ENCODE results near the gene FAM120B.
"Not testable (repeated sequence)": the region's sequence is repeated elsewhere in the genome, so short reads cannot be mapped to it uniquely, and the experiment has no call there.

Gene FAM120B

DNA sequence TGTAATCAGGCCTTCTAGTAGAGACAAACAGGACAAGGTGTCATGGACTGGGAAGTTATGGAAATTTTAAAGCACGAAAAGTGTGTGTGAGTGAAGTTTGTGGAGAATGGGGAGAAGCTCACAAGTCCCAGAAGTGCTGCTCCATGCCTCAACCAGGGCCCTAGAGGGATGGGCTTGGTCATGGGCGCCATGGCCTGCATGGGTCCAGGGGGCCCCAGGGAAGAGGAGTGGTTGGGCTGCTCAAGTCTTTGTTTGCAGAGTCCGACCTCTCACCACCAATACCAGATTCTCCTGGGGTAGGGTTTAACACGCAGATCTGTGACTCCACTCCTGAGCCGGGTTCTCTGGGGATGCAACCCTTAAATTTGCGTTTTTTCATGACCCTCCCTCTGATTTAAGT, 88.4 kb downstream of the FAM120B start:
- no peak for DNase-seq

- not testable (repeated sequence) for DNase-seq
Observed at GRCh38 chr6:170398743-170399369, 92.3 kb downstream of the FAM120B start.

DNA sequence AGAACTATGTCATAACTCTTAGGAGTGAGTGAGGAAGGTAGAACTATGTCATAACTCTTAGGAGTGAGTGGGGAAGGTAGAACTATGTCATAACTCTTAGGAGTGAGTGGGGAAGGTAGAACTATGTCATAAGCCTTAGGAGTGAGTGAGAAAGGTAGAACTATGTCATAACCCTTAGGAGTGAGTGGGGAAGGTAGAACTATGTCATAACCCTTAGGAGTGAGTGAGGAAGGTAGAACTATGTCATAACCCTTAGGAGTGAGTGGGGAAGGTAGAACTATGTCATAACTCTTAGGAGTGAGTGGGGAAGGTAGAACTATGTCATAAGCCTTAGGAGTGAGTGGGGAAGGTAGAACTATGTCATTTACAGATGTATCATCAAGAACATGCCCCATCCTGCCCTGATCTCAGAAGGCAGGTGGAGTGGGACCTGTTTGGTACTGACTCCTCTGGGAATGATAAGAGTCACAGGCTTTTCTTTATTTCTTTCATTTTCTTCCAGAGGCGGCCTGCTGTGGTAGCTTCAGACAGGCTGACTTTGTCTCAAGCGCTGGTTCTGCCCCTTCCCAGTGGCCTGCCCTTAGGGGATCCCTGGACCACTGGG, 93.5 kb downstream of the FAM120B start:
- DNase-seq, result not testable (repeated sequence)

GRCh38 chr6:170402318-170403040, 95.9 kb downstream of the FAM120B start:
- no peak for DNase-seq

GRCh38 chr6:170403451-170403850, 96.9 kb downstream of the FAM120B start:
- DNase-seq, result no peak

DNA sequence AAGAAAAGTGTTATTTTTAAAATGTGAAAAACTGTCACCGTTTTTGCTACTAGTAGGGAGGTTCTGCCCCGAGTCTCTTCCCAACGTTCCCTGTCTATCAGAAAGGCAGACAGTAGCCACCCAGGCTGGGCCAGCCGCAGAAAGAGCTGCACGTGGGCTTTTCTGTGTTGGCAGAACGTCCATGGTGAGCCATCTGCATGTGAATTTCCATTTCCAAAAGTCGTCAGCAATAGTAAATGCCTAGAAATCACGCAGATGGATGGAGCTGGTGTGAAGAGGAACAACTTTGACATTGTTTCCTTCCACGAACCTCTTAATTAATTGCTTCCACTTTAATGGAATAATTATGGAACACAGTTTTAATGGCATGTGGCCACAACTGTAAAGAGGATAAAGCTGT, 97.5 kb downstream of the FAM120B start:
- DNase-seq, result no peak

- no peak for DNase-seq
Observed at GRCh38 chr6:170404697-170405096, 98.1 kb downstream of the FAM120B start.

- no peak for DNase-seq
Observed at GRCh38 chr6:170405311-170405975, 98.9 kb downstream of the FAM120B start.

DNA sequence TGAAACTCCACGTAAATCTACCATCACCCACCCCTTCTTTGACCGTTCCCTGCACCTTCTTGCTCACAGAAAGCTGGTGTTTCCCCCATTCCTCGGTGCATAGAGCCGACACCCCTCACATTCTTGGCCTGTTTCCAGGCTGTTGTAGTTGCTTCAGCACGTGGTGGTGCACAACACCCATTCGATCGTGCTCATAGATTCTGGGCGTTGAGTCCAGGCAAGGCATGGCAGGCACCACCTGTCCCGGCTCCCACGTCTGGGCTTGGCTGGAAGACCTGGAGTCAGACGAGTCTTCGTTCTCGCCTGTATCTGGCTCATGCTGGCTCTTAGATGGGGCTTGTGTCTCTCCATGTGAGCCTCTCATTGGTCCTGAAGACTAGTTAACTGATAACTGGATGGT, 100.6 kb downstream of the FAM120B start:
- no peak for DNase-seq

- DNase-seq, result no peak
Observed at GRCh38 chr6:170407932-170408331, 101.4 kb downstream of the FAM120B start.

DNA sequence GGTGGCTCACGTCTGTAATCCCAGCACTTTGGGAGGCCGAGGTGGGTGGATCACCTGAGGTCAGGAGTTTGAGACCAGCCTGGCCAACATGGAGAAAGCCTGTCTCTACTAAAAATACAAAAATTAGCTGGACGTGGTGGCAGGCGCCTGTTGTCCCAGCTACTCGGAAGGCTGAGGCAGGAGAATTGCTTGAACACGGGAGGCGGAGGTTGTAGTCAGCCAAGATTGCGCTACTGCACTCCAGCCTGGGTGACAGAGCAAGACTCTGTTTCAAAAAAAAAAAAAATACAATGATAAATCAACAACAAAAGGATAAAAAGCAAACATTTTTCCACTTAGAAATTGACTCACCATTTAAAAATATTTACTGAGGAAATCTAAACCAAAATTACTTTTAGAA, 103.2 kb downstream of the FAM120B start:
- not testable (repeated sequence) for DNase-seq

GRCh38 chr6:170410241-170410640, 103.7 kb downstream of the FAM120B start:
- DNase-seq, result no peak

DNA sequence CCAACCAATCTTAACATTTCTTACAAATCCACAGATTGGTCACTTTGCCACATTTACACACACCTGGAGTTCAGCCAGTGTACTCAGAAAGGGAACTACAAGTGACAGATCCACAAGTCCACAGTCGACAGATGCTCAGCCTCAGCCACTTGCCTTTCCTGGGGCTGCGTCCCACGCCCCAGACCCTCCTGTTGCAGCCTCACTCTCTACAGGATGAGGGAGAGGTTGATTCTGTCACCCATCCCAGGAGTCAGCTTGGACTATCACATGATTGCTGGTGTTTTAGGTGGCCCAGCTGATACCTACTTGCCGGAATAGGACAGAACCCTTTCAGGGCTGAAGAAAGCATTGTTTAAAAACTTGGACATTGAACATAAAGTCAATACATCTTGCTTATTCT, 108.8 kb downstream of the FAM120B start:
- no peak for DNase-seq

DNA sequence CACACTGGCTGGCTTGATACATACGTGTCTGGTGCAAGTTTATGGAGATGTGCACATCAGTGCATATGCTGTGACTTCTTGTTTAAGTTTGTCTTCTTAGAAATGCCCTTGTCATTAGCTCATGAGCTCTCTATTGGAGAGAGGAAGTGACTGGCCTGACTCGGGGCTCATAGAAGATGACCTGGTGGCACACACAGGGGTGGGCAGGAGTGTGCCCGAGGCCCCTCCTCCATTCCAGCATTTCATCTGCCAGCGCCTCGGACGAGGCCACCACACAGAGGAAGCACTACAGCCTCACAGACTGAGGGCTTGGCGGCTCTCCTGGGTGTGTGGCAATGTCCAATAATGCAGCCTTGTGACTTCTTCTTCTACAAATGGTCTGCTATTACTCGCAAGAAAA, 109.7 kb downstream of the FAM120B start:
- no peak for DNase-seq

GRCh38 chr6:170416959-170417606, 110.5 kb downstream of the FAM120B start:
- DNase-seq, result no peak

DNA sequence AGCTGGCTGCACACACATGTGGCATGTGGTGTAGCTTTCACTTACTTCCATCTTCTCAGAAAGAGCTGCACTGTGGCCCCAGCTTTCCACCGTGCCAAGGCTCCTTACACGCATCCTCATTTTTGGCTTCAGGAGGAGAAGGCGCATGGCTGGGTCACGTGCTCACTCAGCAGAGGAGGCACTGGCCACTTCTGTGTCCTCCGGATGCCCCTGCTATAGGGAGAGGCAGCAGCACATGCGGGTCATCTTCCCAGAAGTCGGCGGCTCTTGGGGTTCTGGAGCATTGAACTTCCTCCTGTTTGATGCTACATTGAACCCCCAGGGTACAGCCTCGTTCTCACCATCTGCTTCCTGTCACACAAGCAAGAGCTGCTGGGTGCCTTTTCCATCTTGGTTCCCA, 111.3 kb downstream of the FAM120B start:
- no peak for DNase-seq

GRCh38 chr6:170420283-170420682, 113.7 kb downstream of the FAM120B start:
- no peak for DNase-seq

DNA sequence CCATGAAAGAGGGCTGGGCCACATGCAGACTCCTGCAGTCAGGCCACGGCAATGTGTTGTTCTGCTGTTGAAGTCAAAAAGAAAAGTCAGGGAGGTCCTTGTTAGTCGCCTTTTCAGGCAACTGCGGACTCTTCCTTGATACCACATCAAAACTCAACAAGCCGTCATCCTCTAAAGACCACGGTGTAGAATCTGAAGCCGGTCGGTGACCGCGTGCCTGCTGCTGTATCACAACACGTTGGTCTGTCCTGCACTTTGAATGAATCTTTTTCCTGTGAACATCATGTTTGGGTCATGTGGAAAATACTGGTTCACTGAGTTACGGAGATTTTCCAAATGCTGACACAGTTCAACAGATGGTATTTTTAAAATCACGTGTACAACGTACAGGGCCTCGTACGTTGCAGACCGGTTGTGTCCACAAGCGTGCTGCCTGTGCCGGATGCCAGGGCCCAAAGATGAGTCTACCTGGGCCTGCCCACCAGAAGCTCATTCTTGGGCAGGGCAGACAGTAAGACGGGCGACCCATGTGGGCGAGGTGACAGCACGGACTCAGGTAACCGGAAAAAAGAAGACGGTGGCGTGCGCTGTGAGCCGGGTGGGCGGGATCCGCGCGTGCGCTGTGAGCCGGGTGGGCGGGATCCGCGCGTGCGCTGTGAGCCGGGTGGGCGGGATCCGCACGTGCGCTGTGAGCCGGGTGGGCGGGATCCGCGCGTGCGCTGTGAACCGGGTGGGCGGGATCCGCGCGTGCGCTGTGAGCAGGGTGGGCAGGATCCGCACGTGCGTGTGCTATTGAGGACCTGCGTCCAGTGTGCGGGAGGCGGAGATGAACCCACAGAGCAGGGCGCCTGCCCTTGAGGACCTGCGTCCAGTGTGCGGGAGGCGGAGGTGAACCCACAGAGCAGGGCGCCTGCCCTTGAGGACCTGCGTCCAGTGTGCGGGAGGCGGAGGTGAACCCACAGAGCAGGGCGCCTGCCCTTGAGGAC, 114.5 kb downstream of the FAM120B start:
- no peak for DNase-seq

DNA sequence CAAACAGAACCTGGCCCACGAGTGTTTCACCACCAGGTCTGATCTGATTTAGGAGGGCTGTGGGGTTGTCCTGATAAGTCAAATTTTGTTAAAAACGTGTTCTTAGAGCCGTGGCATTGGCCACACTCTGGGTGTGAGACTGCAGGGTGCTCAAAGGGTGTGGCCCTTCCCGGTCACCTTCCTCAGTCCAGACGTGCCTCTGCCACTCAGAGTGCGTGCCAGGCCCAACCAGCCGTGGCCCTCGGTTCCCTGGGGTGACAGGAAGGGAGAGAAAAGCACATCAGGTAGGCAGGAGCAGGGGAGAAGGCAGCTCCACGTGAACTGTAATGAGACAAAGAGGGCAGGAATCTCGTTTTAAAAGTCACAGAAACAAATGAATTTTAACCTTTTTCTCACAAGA, 115.4 kb downstream of the FAM120B start:
- DNase-seq, result no peak

GRCh38 chr6:170423030-170423429, 116.5 kb downstream of the FAM120B start:
- DNase-seq, result no peak

DNA sequence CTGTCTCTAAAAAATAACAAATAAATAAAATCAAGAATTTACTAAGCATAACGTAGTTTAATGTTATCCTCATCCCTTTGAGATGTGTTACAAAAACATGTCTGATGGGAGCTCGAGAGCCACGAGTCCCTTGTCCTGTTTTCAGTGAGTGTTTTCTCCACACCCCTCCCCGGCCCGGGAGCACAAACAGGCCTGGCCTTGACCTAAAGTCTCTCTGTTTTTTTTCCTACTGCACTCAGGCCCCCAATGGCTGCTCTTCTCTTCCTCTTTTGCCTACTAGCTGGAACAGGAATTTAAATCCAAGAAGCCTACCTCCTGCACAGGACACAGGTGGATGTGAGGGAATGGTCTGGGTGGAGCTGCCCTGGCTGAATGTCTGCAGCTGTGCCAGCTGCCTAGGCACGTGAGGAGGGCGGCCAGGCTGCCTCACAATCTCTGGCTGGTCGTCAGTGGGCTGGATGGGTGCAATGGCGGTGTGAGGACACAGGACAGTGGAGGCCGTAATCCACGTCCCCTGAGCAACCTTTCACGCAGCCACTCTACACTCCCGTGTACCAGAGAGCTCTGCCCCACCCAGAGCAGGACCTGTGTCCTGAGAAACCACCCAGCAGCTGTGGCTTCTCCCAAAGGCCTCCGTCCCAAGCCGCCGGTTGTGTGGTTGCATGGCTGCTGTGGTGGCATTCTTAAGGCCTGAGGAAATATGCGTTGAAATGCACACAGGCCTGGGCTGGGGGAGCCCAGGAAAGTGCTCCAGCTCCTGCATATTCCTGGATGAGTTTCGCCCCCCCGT, 117.5 kb downstream of the FAM120B start:
- DNase-seq, result no peak

Measured in stimulated activated naive CD4-positive, alpha-beta T cell treated with Interleukin-2 at 50 U/mL for 16 hours (primary cell).